ENCODE results near the gene SIGLEC12. TPM values are rescaled to one million over a fixed set of nuclear protein-coding genes. Genes with fewer than 3 reads are reported as not detected.

SIGLEC12 gene
- total RNA-seq, 3 donors from 2014 or later, result 1.8 TPM; not detected in 2

GRCh38 chr19:51462681-51463080, 38.9 kb downstream of the SIGLEC12 start:
- Histone ChIP-seq H3K36me3 (no peaks in the 10 kb centered on the region), H3K9me3 (no peaks in the 10 kb centered on the region), H3K27ac (no peak overlapping the region), H3K27me3 (peaks cover 0 to 53% of the 10 kb centered on the region in 2 donors), H3K4me3 (no peak overlapping the region), H3K4me1 (no peaks in the 10 kb centered on the region)
- intact Hi-C loops (cut with DNase I; ENCODE audit: low total_unique reads), result loop anchor here (2.0 kb wide), 1 partner anchor 64 kb away; no protein-coding TSS in a partner anchor
- TF ChIP-seq CTCF (IDR thresholded peaks at IDR 0.05), result no peak
- TF ChIP-seq POLR2A (IDR thresholded peaks at IDR 0.05), result no peak
- no peak for TF ChIP-seq POLR2AphosphoS5 (IDR thresholded peaks at IDR 0.05)
- DNase-seq (ENCODE audit: low spot score in 2 of 2), result no peak

- Histone ChIP-seq H3K27me3 (peaks cover 0 to 55% of the 10 kb centered on the region in 2 donors), H3K4me1 (no peaks in the 10 kb centered on the region), H3K4me3 (no peak overlapping the region), H3K9me3 (no peaks in the 10 kb centered on the region), H3K36me3 (no peaks in the 10 kb centered on the region), H3K27ac (no peak overlapping the region)
- no peak for DNase-seq (ENCODE audit: low spot score in 2 of 2)
- TF ChIP-seq POLR2A (IDR thresholded peaks at IDR 0.05) (no peak), POLR2AphosphoS5 (IDR thresholded peaks at IDR 0.05) (no peak), CTCF (IDR thresholded peaks at IDR 0.05) (no peak)
- intact Hi-C loops (cut with DNase I; ENCODE audit: low total_unique reads), result loop anchor here (2.0 kb wide), 1 partner anchor 63 kb away; no protein-coding TSS in a partner anchor
Observed at GRCh38 chr19:51462276-51462675, 39.3 kb downstream of the SIGLEC12 start.

- Histone ChIP-seq H3K36me3 (no peaks in the 10 kb centered on the region), H3K9me3 (no peaks in the 10 kb centered on the region), H3K27me3 (peaks cover 0 to 58% of the 10 kb centered on the region in 2 donors), H3K4me3 (no peak overlapping the region), H3K4me1 (no peaks in the 10 kb centered on the region), H3K27ac (no peak overlapping the region)
- intact Hi-C loops (cut with DNase I; ENCODE audit: low total_unique reads), result loop anchor here (2.0 kb wide), 1 partner anchor 63 kb away; no protein-coding TSS in a partner anchor
- no peak for DNase-seq (ENCODE audit: low spot score in 2 of 2)
- TF ChIP-seq POLR2AphosphoS5 (IDR thresholded peaks at IDR 0.05), result no peak
- no peak for TF ChIP-seq CTCF (IDR thresholded peaks at IDR 0.05)
- no peak for TF ChIP-seq POLR2A (IDR thresholded peaks at IDR 0.05)
Observed at GRCh38 chr19:51461723-51462161, 39.9 kb downstream of the SIGLEC12 start.

GRCh38 chr19:51460164-51460992, 41.2 kb downstream of the SIGLEC12 start:
- H3K4me1 ChIP-seq, result no peaks in the 10 kb centered on the region
- no peaks in the 10 kb centered on the region for H3K36me3 ChIP-seq
- no peak for TF ChIP-seq CTCF (IDR thresholded peaks at IDR 0.05)
- TF ChIP-seq POLR2A (IDR thresholded peaks at IDR 0.05), result no peak
- TF ChIP-seq POLR2AphosphoS5 (IDR thresholded peaks at IDR 0.05), result no peak
- no peak overlapping the region for H3K27ac ChIP-seq
- intact Hi-C loops (cut with DNase I; ENCODE audit: low total_unique reads), result no loop called here
- DNase-seq (ENCODE audit: low spot score in 2 of 2), result no peak
- peaks cover 0 to 55% of the 10 kb centered on the region in 2 donors for H3K27me3 ChIP-seq
- H3K4me3 ChIP-seq, result peak overlapping the region in 1 of 3 donors; percentile 37
- H3K9me3 ChIP-seq, result no peaks in the 10 kb centered on the region

- Histone ChIP-seq H3K27me3 (peaks cover 0 to 48% of the 10 kb centered on the region in 2 donors), H3K36me3 (no peaks in the 10 kb centered on the region), H3K27ac (no peak overlapping the region), H3K4me1 (no peaks in the 10 kb centered on the region), H3K4me3 (no peak overlapping the region), H3K9me3 (no peaks in the 10 kb centered on the region)
- intact Hi-C loops (cut with DNase I; ENCODE audit: low total_unique reads), result loop anchor here (10.0 kb wide), 1 partner anchor 554 kb away; no protein-coding TSS in a partner anchor
- no peak for DNase-seq (ENCODE audit: low spot score in 2 of 2)
- TF ChIP-seq CTCF (IDR thresholded peaks at IDR 0.05) (no peak), POLR2A (IDR thresholded peaks at IDR 0.05) (no peak), POLR2AphosphoS5 (IDR thresholded peaks at IDR 0.05) (no peak)
Observed at GRCh38 chr19:51458899-51459505, 42.6 kb downstream of the SIGLEC12 start.
